ENCODE results near the gene PRUNE1.
A peak's percentile ranks its signal among the peaks of the same experiment; 100 is the strongest.

PRUNE1 gene

DNA sequence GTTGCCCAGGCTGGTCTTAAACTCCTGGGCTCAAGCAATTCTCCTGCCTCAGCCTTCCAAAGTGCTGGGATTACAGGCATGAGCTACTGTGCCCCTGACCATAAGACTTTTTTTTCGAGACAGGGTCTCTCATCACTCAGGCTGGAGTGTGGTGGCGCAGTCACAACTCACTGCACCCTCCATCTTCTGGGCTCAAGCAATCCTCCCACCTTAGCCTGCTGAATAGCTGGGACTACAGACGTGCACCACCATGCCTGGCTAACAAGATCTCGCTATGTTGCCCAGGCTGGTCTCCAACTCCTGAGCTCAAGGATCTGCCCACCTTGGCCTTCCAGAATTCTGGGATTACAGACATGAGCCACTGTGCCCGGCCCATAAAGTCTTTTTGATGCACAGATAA lies 41.2 kb downstream of the PRUNE1 start:
- Histone ChIP-seq H3K36me3 (ENCODE audit: control insufficient read depth in 2 of 2, insufficient read depth in 2 of 2, low read length in 2 of 2) (peaks cover 25 to 31% of the 10 kb centered on the region in 2 donors), H3K27ac (ENCODE audit: low read depth in 2 of 2, low read length in 2 of 2) (no peak overlapping the region), H3K9me3 (ENCODE audit: control insufficient read depth in 2 of 2, low read length in 2 of 2) (no peaks in the 10 kb centered on the region)

DNA sequence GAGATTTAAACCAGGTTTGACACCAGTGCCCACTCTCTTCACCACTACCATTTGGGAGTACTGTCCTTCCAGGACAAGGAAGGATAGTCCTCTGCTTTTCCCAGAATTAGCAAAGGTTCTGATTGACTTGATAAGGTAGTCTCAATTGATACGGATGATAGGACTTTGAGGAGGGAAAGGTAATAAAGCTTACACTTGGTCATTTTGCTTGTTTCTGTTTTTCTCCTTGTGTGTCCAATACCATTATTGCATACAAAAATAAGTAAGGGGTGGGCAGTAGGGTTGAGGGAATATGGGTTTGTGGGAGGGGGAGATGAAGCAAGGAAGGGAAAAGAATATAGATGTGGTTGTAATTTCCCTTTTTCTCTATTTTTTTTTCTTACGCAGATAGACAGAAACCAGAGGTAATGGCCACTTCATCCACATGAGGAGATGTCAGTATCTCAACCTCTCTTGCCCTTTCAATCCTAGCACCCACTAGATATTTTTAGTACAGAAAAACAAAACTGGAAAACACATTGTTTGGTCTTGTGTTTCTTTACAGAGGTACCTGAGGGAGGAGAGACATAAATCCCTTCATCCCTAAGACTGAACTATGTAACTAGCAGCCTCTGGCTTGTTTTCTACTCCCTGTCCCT lies 41.9 kb downstream of the PRUNE1 start:
- H3K9ac ChIP-seq (ENCODE audit: low read depth in 1 of 2, low read length in 2 of 2), result no peak overlapping the region
- no peaks in the 10 kb centered on the region for H3K27me3 ChIP-seq (ENCODE audit: control insufficient read depth in 2 of 2, insufficient read depth in 2 of 2, low read length in 2 of 2)
- no peak overlapping the region for H3K27ac ChIP-seq (ENCODE audit: low read depth in 2 of 2, low read length in 2 of 2)
- H3K4me3 ChIP-seq (ENCODE audit: low read length in 2 of 2), result no peak overlapping the region
- H3K4me1 ChIP-seq (ENCODE audit: control insufficient read depth in 2 of 2, insufficient read depth in 2 of 2, low read length in 2 of 2), result peaks cover 12 to 20% of the 10 kb centered on the region in 2 donors
- H3K36me3 ChIP-seq (ENCODE audit: control insufficient read depth in 2 of 2, insufficient read depth in 2 of 2, low read length in 2 of 2), result peaks cover 32 to 38% of the 10 kb centered on the region in 2 donors
- no peaks in the 10 kb centered on the region for H3K9me3 ChIP-seq (ENCODE audit: control insufficient read depth in 2 of 2, low read length in 2 of 2)

More for the DNA sequence above, 41.2 kb downstream of the PRUNE1 start:
- Histone ChIP-seq H3K9ac (ENCODE audit: low read depth in 1 of 2, low read length in 2 of 2) (no peak overlapping the region), H3K4me3 (ENCODE audit: low read length in 2 of 2) (no peak overlapping the region), H3K27me3 (ENCODE audit: control insufficient read depth in 2 of 2, insufficient read depth in 2 of 2, low read length in 2 of 2) (no peaks in the 10 kb centered on the region), H3K4me1 (ENCODE audit: control insufficient read depth in 2 of 2, insufficient read depth in 2 of 2, low read length in 2 of 2) (peaks cover 9 to 16% of the 10 kb centered on the region in 2 donors)

DNA sequence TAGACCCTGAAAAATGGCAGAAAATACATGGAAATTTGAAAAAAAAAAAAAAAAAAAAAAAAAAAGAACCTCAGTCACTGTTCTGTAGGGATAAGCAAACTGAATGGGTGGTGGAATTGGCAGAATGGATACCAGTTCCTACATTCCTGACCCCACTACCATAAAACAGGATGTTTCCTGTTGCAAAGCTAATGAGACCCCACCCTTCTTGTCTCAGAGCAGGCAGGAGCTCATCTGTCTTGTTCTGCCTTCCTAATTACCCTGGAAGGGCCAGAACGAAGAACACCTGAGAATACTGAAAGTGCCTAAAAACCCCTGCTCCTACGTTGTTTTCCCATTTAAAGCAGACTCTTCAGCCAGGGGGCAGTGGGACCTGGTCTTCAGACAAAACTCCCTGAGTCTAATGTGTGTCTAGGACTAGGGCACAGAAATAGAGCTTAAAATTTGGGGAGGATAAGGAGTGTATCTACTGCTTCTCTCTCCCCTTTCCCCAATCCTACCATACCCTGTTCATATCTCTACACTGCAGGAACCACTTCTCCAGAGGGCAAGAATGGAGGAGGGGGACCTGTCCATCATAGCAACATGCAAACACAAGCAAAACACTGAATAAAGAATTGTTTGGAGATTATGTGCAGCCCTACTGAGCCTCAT lies 43.2 kb downstream of the PRUNE1 start:
- no peak overlapping the region for H3K27ac ChIP-seq (ENCODE audit: low read depth in 2 of 2, low read length in 2 of 2)
- peaks cover 38 to 44% of the 10 kb centered on the region in 2 donors for H3K36me3 ChIP-seq (ENCODE audit: control insufficient read depth in 2 of 2, insufficient read depth in 2 of 2, low read length in 2 of 2)
- peaks cover 25 to 34% of the 10 kb centered on the region in 2 donors for H3K4me1 ChIP-seq (ENCODE audit: control insufficient read depth in 2 of 2, insufficient read depth in 2 of 2, low read length in 2 of 2)
- H3K9ac ChIP-seq (ENCODE audit: low read depth in 1 of 2, low read length in 2 of 2), result no peak overlapping the region
- H3K27me3 ChIP-seq (ENCODE audit: control insufficient read depth in 2 of 2, insufficient read depth in 2 of 2, low read length in 2 of 2), result no peaks in the 10 kb centered on the region
- H3K4me3 ChIP-seq (ENCODE audit: low read length in 2 of 2), result no peak overlapping the region
- H3K9me3 ChIP-seq (ENCODE audit: control insufficient read depth in 2 of 2, low read length in 2 of 2), result no peaks in the 10 kb centered on the region

DNA sequence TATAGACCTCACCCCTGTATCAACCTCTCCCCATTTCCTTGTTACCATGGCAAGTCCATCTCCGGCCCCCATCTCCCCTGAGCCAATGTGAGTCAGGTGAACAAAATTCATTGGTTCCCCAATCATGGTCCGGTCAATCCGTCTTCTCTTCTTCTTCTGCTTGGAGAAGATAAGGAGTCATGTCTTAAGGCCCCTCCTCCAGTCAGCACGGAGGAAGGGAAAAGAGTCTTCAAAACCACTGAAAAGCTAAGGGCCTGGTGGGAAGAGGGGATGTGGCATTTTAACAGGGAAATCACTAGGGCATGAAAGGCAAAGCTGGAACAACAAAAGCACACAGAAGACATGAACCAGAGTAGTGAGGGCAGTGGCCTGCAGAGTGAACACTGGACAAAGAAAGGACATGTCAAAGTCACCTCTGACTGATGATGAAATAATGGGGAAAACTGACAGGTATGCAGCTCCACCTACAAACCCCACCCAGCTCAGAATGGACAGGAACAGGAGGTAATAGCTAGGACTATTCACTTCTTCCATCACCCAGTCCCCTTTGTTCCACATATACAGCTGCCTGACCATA lies 46.8 kb downstream of the PRUNE1 start:
- H3K9me3 ChIP-seq (ENCODE audit: control insufficient read depth in 2 of 2, low read length in 2 of 2), result no peaks in the 10 kb centered on the region
- peaks cover 38 to 44% of the 10 kb centered on the region in 2 donors for H3K36me3 ChIP-seq (ENCODE audit: control insufficient read depth in 2 of 2, insufficient read depth in 2 of 2, low read length in 2 of 2)
- no peak overlapping the region for H3K9ac ChIP-seq (ENCODE audit: low read depth in 1 of 2, low read length in 2 of 2)
- no peaks in the 10 kb centered on the region for H3K27me3 ChIP-seq (ENCODE audit: control insufficient read depth in 2 of 2, insufficient read depth in 2 of 2, low read length in 2 of 2)
- peak overlapping the region; percentile 89 to 96 for H3K27ac ChIP-seq (ENCODE audit: low read depth in 2 of 2, low read length in 2 of 2)
- H3K4me3 ChIP-seq (ENCODE audit: low read length in 2 of 2), result peak overlapping the region in 1 of 2 donors; percentile 98
- H3K4me1 ChIP-seq (ENCODE audit: control insufficient read depth in 2 of 2, insufficient read depth in 2 of 2, low read length in 2 of 2), result peaks cover 32 to 42% of the 10 kb centered on the region in 2 donors

DNA sequence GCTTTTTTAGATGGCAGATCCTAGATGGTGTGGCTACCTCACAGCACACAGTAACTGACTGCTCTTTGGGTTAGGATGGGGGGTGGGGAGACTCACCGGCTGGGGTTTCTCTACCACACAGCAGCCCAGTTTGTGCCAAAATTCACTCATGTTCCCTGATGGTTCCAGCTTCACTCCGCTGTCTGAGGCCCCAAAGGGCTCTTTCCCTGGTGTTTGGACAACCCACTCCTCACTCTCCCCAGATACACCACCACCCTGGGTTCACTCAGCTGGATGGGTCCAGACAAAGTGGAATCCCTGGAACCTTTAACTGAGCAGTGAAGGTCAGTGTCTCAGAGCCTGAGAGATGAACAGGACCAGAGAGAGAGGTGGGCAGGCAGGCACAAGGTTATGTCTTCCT lies 47.3 kb downstream of the PRUNE1 start:
- Histone ChIP-seq H3K4me3 (ENCODE audit: low read length in 2 of 2) (peak overlapping the region; percentile 44 to 98), H3K27ac (ENCODE audit: low read depth in 2 of 2, low read length in 2 of 2) (peak overlapping the region; percentile 89 to 96), H3K4me1 (ENCODE audit: control insufficient read depth in 2 of 2, insufficient read depth in 2 of 2, low read length in 2 of 2) (peaks cover 32 to 43% of the 10 kb centered on the region in 2 donors), H3K27me3 (ENCODE audit: control insufficient read depth in 2 of 2, insufficient read depth in 2 of 2, low read length in 2 of 2) (no peaks in the 10 kb centered on the region), H3K9ac (ENCODE audit: low read depth in 1 of 2, low read length in 2 of 2) (peak overlapping the region in 1 of 2 donors; percentile 48), H3K36me3 (ENCODE audit: control insufficient read depth in 2 of 2, insufficient read depth in 2 of 2, low read length in 2 of 2) (peaks cover 35 to 44% of the 10 kb centered on the region in 2 donors), H3K9me3 (ENCODE audit: control insufficient read depth in 2 of 2, low read length in 2 of 2) (no peaks in the 10 kb centered on the region)

DNA sequence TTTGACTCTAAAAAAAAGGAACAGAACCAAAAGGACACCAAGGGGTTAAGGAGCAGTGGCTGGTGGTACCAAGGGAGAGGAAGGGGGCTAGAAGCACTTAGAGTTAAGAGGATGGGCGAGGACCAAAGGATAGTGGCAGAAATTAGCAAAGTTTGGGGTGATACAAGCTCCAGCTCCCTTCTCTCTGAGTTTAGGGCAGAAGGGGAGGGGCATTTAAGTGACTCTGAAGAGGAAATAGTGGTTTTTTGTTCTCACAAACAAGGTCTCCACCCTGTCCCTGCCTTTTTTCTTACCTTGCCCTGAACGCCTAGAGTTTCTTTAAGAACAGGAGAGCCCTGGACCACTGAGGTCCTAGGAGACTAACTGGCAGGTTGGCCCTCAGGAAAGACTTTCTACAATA lies 47.9 kb downstream of the PRUNE1 start:
- Histone ChIP-seq H3K27me3 (ENCODE audit: control insufficient read depth in 2 of 2, insufficient read depth in 2 of 2, low read length in 2 of 2) (no peaks in the 10 kb centered on the region), H3K4me3 (ENCODE audit: low read length in 2 of 2) (peak overlapping the region; percentile 44 to 98), H3K27ac (ENCODE audit: low read depth in 2 of 2, low read length in 2 of 2) (peak overlapping the region; percentile 89 to 96), H3K4me1 (ENCODE audit: control insufficient read depth in 2 of 2, insufficient read depth in 2 of 2, low read length in 2 of 2) (peaks cover 32 to 43% of the 10 kb centered on the region in 2 donors), H3K9ac (ENCODE audit: low read depth in 1 of 2, low read length in 2 of 2) (peak overlapping the region; percentile 18 to 48), H3K36me3 (ENCODE audit: control insufficient read depth in 2 of 2, insufficient read depth in 2 of 2, low read length in 2 of 2) (peaks cover 34 to 43% of the 10 kb centered on the region in 2 donors), H3K9me3 (ENCODE audit: control insufficient read depth in 2 of 2, low read length in 2 of 2) (no peaks in the 10 kb centered on the region)

DNA sequence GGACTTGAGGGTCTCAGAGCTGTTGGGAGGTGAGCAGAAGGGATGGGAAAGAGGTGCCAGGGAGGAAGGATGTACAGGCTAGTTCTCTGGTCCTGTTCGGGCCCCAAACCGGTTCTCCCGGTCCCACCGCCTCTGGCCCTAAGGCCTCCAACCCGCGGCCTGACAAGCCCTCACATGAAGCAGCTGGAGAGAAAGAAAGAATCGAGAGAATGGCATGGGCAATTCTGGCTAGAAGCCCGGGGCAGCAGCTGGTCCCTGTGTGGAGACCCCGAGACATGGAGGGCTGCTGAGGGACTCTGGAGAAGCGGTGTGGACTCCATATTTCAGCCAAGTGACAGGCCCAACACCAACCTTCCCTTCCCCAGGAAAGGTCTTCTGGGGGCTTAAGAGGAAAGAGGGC lies 50.4 kb downstream of the PRUNE1 start:
- Histone ChIP-seq H3K27ac (ENCODE audit: low read depth in 2 of 2, low read length in 2 of 2) (peak overlapping the region; percentile 89 to 96), H3K36me3 (ENCODE audit: control insufficient read depth in 2 of 2, insufficient read depth in 2 of 2, low read length in 2 of 2) (peaks cover 20 to 21% of the 10 kb centered on the region in 2 donors), H3K27me3 (ENCODE audit: control insufficient read depth in 2 of 2, insufficient read depth in 2 of 2, low read length in 2 of 2) (no peaks in the 10 kb centered on the region), H3K4me1 (ENCODE audit: control insufficient read depth in 2 of 2, insufficient read depth in 2 of 2, low read length in 2 of 2) (peaks cover 32 to 40% of the 10 kb centered on the region in 2 donors), H3K9ac (ENCODE audit: low read depth in 1 of 2, low read length in 2 of 2) (peak overlapping the region; percentile 89 to 97), H3K9me3 (ENCODE audit: control insufficient read depth in 2 of 2, low read length in 2 of 2) (no peaks in the 10 kb centered on the region), H3K4me3 (ENCODE audit: low read length in 2 of 2) (peak overlapping the region; percentile 89 to 98)

DNA sequence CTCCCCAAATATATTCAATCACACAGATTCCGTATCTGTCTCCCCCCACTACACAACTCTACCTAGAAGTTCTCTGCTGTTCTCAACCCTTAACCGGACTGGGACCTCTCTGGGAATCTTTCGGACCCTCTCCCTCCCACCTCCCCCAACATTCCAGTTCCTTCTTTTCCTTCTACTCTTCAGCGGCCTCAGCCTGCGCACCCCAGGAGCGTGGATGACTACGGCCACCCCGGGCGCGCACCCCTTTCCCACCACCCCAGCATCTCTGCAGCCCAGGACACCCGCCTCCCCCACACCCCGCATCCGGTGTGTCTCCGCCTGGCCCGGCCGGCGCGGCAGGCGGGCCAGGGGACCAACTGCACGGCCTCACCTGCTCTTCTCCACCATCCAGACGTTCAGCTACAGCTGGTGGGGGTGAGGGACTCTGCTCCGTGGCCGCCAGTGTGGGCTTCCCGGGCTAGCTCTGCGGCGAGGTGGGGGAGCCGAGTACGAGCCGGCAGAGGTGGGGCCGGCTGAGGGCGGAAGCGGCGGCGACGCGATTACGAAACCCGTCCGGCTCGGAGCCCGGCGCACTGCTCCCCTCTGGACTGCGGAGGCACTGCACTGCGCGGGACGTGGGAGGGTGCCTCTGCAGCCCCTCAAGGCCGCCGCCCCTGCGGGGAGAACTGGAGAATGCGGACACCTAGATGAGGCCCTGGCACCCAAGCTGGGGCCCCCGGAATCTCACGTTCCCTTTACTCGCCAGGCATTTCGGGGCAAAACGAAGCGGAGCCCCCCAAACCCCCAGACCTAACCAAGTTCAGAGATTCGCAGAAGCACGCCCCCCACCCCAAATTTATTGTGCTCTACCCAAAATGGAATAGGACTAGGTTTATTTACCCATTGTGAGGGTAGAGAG lies 51.1 kb downstream of the PRUNE1 start, which contains the start of gene CDC42SE1:
Gene CDC42SE1, minus strand, starts transcription at position 514 of the 898 bp plus-strand sequence. CDS start 3,892 bp downstream, outside the sequence.
- Histone ChIP-seq H3K4me1 (ENCODE audit: control insufficient read depth in 2 of 2, insufficient read depth in 2 of 2, low read length in 2 of 2) (peaks cover 32 to 40% of the 10 kb centered on the region in 2 donors), H3K4me3 (ENCODE audit: low read length in 2 of 2) (peak within 1 kb of the TSS; percentile 89 to 98), H3K9me3 (ENCODE audit: control insufficient read depth in 2 of 2, low read length in 2 of 2) (no peaks in the 10 kb centered on the region), H3K36me3 (ENCODE audit: control insufficient read depth in 2 of 2, insufficient read depth in 2 of 2, low read length in 2 of 2) (peaks cover 14 to 15% of the 10 kb centered on the region in 2 donors), H3K27me3 (ENCODE audit: control insufficient read depth in 2 of 2, insufficient read depth in 2 of 2, low read length in 2 of 2) (no peaks in the 10 kb centered on the region), H3K27ac (ENCODE audit: low read depth in 2 of 2, low read length in 2 of 2) (peak within 1 kb of the TSS; percentile 89 to 96), H3K9ac (ENCODE audit: low read depth in 1 of 2, low read length in 2 of 2) (peak within 1 kb of the TSS; percentile 89 to 97)

DNA sequence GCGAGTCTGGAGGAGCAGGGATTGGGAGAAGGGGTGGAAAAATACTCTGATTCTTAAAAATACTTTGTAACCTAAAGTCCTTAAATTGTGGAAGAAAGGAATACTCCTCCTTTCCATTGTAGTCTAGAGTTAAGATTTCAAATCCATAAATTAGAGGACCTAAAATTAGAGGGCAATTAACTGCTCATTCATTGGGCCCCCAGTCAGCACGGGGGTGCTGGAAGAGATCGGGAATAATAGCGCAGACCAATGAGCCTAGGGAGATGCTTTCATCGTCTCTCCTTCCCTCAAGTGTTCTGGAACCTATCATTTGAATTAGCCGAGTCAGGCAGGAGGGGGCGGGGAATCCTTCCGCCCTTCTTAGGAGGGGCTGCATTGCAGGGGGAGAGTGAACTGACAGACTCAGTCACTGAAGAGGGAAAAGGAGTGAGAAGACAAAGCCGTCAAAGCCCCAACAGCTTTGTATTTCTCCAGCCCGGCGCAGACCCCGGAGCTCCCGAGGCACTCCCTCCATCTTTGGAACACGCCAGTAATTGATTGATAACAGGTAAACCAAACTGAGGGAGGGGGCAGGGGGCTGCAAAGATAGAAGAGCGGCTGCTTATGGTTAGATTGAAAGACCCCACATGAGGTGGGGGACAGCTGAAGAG lies 51.9 kb downstream of the PRUNE1 start, which contains the start of gene MLLT11:
Gene MLLT11, plus strand, starts transcription at position 391 of the 650 bp plus-strand sequence. CDS start 6,828 bp downstream, outside the sequence.
- H3K36me3 ChIP-seq (ENCODE audit: control insufficient read depth in 2 of 2, insufficient read depth in 2 of 2, low read length in 2 of 2), result peaks cover 6 to 7% of the 10 kb centered on the region in 2 donors
- H3K4me3 ChIP-seq (ENCODE audit: low read length in 2 of 2), result peak within 1 kb of the TSS; percentile 89 to 98
- peak within 1 kb of the TSS; percentile 89 to 96 for H3K27ac ChIP-seq (ENCODE audit: low read depth in 2 of 2, low read length in 2 of 2)
- peaks cover 29 to 36% of the 10 kb centered on the region in 2 donors for H3K4me1 ChIP-seq (ENCODE audit: control insufficient read depth in 2 of 2, insufficient read depth in 2 of 2, low read length in 2 of 2)
- H3K9ac ChIP-seq (ENCODE audit: low read depth in 1 of 2, low read length in 2 of 2), result peak within 1 kb of the TSS; percentile 89 to 97
- no peaks in the 10 kb centered on the region for H3K27me3 ChIP-seq (ENCODE audit: control insufficient read depth in 2 of 2, insufficient read depth in 2 of 2, low read length in 2 of 2)
- H3K9me3 ChIP-seq (ENCODE audit: control insufficient read depth in 2 of 2, low read length in 2 of 2), result no peaks in the 10 kb centered on the region
